ENCODE results near the gene AGAP3. TPM values are rescaled to one million over a fixed set of nuclear protein-coding genes. Genes with fewer than 3 reads are reported as not detected.

AGAP3 gene
- total RNA-seq, 2 donors from 2014 or later = 50.8 to 64.0 TPM

GRCh38 chr7:151099486-151100211 is 13.4 kb downstream of the AGAP3 start:
- DNase-seq = no peak
- no peak for ATAC-seq
- intact Hi-C loops (cut with DNase I, micrococcal nuclease) = no loop called here

GRCh38 chr7:151100921-151101320 is 14.6 kb downstream of the AGAP3 start:
- intact Hi-C loops (cut with DNase I, micrococcal nuclease) = no loop called here
- DNase-seq (no peak), ATAC-seq (no peak)

- DNase-seq (no peak), ATAC-seq (no peak)
- intact Hi-C loops (cut with DNase I, micrococcal nuclease) = no loop called here
Observed at GRCh38 chr7:151101621-151102396, 15.5 kb downstream of the AGAP3 start.

- no peak for ATAC-seq
- intact Hi-C loops (cut with DNase I, micrococcal nuclease) = no loop called here
Observed at GRCh38 chr7:151102991-151103390, 16.7 kb downstream of the AGAP3 start.

GRCh38 chr7:151103973-151104372 is 17.7 kb downstream of the AGAP3 start:
- DNase-seq (no peak), ATAC-seq (no peak)
- intact Hi-C loops (cut with DNase I, micrococcal nuclease) = no loop called here

More at GRCh38 chr7:151102991-151103390, 16.7 kb downstream of the AGAP3 start:
- no peak for DNase-seq

- ATAC-seq (no peak), DNase-seq (no peak)
- intact Hi-C loops (cut with DNase I, micrococcal nuclease) = no loop called here
Observed at GRCh38 chr7:151104411-151105235, 18.3 kb downstream of the AGAP3 start.

GRCh38 chr7:151107882-151108281 is 21.6 kb downstream of the AGAP3 start:
- intact Hi-C loops (cut with DNase I, micrococcal nuclease) = no loop called here
- ATAC-seq = no peak
- DNase-seq = no peak

GRCh38 chr7:151109094-151110048 is 23.1 kb downstream of the AGAP3 start:
- ATAC-seq (peak; percentile 43), DNase-seq (peak in 1 of 2 donors; percentile 32)
- intact Hi-C loops (cut with DNase I, micrococcal nuclease) = no loop called here

GRCh38 chr7:151110236-151110940 is 24.1 kb downstream of the AGAP3 start:
- intact Hi-C loops (cut with DNase I, micrococcal nuclease) = no loop called here
- ATAC-seq = no peak
- no peak for DNase-seq

GRCh38 chr7:151110941-151111645 is 24.8 kb downstream of the AGAP3 start:
- peak; percentile 74 for ATAC-seq
- peak; percentile 64 to 86 for DNase-seq
- intact Hi-C loops (cut with DNase I, micrococcal nuclease) = no loop called here

- no peak for ATAC-seq
- intact Hi-C loops (cut with DNase I, micrococcal nuclease) = no loop called here
- DNase-seq = no peak
Observed at GRCh38 chr7:151113344-151114150, 27.3 kb downstream of the AGAP3 start.

GRCh38 chr7:151114151-151115090 is 28.1 kb downstream of the AGAP3 start:
- DNase-seq (peak in 1 of 2 donors; percentile 32), ATAC-seq (peak; percentile 54)
- intact Hi-C loops (cut with DNase I, micrococcal nuclease) = no loop called here

GRCh38 chr7:151115121-151115835 is 29.0 kb downstream of the AGAP3 start:
- DNase-seq = no peak
- ATAC-seq = peak; percentile 46
- intact Hi-C loops (cut with DNase I, micrococcal nuclease) = no loop called here

- peak; percentile 63 to 90 for DNase-seq
- intact Hi-C loops (cut with DNase I, micrococcal nuclease) = no loop called here
- peak; percentile 78 for ATAC-seq
Observed at GRCh38 chr7:151115836-151116418, 29.7 kb downstream of the AGAP3 start.
